ENCODE measurements around the gene DLGAP3. TPM values are rescaled to one million over a fixed set of nuclear protein-coding genes. Genes with fewer than 3 reads are reported as not detected.

Gene DLGAP3
- total RNA-seq, 1 experiment from 2014 or later, result 7.3 TPM

DNA sequence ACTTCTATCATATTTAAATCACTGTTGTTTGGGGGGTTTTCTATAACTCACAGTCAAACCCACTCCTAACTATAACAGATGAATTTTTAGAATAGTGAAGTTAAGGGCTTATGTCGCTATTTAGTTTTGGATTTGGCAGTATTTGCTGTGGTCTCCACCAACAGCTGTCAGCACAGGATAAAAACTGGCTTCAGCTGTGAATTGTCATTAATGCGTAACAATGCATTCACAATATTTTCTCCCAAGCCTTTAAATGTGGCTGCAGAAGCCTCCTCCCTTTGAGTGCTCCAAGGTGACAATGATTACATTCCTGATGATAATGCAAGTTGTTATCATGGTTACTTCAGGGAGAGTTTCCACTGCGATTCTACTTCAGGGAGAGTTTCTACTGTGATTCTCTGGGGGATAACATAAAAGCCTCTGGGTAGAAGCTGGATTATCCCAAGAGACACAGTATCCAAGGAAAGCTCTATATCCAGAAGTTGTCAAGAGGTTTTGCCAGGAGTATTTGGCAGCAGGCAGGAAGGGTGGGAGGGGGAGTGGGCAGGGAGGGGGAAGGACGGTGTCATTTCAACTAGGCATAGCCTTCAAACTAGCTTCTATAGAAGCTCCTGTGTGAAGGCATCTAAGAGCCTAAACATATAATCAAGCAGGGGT is 55.0 kb downstream of the DLGAP3 start:
- Histone ChIP-seq H2BK5ac (ENCODE audit: insufficient read length, low read length) (no peak overlapping the region), H3T11ph (ENCODE audit: low read length) (no peak overlapping the region), H3K14ac (ENCODE audit: insufficient read depth, low read length) (no peak overlapping the region), H3K4ac (ENCODE audit: low read depth, low read length) (no peak overlapping the region), H3K4me1 (ENCODE audit: insufficient read depth, low read length) (no peaks in the 10 kb centered on the region), H4K20me1 (ENCODE audit: control insufficient read depth, insufficient read depth, insufficient read length) (no peaks in the 10 kb centered on the region), H3K56ac (ENCODE audit: insufficient read length, low read depth, low read length) (no peak overlapping the region), H2AK5ac (ENCODE audit: insufficient read length, low read length) (no peak overlapping the region), H3K79me1 (ENCODE audit: insufficient read depth, low read depth, low read length, poor library complexity, severe bottlenecking) (no peaks in the 10 kb centered on the region), H3K9ac (ENCODE audit: extremely low read depth, insufficient read length, low read length) (no peak overlapping the region), H3K4me2 (ENCODE audit: insufficient read depth, insufficient read length, low read length) (no peak overlapping the region), H2BK20ac (ENCODE audit: low read depth, low read length, poor library complexity, severe bottlenecking) (no peak overlapping the region), H2BK12ac (ENCODE audit: insufficient read length, low read depth, low read length) (no peak overlapping the region), H3K18ac (ENCODE audit: insufficient read length, low read depth, low read length) (no peak overlapping the region), H3K27ac (ENCODE audit: insufficient read length, low read depth, low read length) (no peak overlapping the region), H4K8ac (replicated peaks; ENCODE audit: insufficient read length, low read depth, low read length) (no peak overlapping the region), H2BK120ac (ENCODE audit: low read depth, low read length, poor library complexity, severe bottlenecking) (no peak overlapping the region), H4K91ac (ENCODE audit: insufficient read length, low read depth, low read length) (no peak overlapping the region), H2BK15ac (ENCODE audit: low read depth, low read length) (no peak overlapping the region), H3K23ac (ENCODE audit: insufficient read length, low read depth, low read length) (no peak overlapping the region), H2AFZ (ENCODE audit: low read length) (no peak overlapping the region), H4K5ac (ENCODE audit: insufficient read length, low read depth, low read length) (no peak overlapping the region), H3K23me2 (ENCODE audit: insufficient read length, low read depth, low read length, poor library complexity, severe bottlenecking) (no peaks in the 10 kb centered on the region), H3K27me3 (ENCODE audit: insufficient read depth, low read length) (no peaks in the 10 kb centered on the region), H3K79me2 (ENCODE audit: insufficient read depth, low read length) (no peaks in the 10 kb centered on the region), H3K9me3 (ENCODE audit: control insufficient read depth, low read depth, low read length) (no peaks in the 10 kb centered on the region)
- Mint-ChIP-seq H3K36me3 (ENCODE audit: insufficient read depth in 1 of 3, low read depth in 3 of 3) (no peaks in the 10 kb centered on the region), H3K4me3 (no peak overlapping the region), H3K9me3 (no peaks in the 10 kb centered on the region), H3K27ac (no peak overlapping the region), H3K4me1 (peaks cover 6% of the 10 kb centered on the region in 2 experiments), H3K27me3 (ENCODE audit: low read depth) (peaks cover 18% of the 10 kb centered on the region)
- DNase-seq, result no peak
- WGBS (ENCODE audit: extremely low coverage, insufficient read length, low lambda C conversion rate), result no CpG with 5 or more reads among the region's 4 CpGs
- TF ChIP-seq, protein P1, sequence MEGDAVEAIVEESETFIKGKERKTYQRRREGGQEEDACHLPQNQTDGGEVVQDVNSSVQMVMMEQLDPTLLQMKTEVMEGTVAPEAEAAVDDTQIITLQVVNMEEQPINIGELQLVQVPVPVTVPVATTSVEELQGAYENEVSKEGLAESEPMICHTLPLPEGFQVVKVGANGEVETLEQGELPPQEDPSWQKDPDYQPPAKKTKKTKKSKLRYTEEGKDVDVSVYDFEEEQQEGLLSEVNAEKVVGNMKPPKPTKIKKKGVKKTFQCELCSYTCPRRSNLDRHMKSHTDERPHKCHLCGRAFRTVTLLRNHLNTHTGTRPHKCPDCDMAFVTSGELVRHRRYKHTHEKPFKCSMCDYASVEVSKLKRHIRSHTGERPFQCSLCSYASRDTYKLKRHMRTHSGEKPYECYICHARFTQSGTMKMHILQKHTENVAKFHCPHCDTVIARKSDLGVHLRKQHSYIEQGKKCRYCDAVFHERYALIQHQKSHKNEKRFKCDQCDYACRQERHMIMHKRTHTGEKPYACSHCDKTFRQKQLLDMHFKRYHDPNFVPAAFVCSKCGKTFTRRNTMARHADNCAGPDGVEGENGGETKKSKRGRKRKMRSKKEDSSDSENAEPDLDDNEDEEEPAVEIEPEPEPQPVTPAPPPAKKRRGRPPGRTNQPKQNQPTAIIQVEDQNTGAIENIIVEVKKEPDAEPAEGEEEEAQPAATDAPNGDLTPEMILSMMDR (conservative IDR thresholded peaks at IDR 0.05), result no peak
